Endodermal cell (in vitro differentiated cells): Measurements from ENCODE around the gene CASP9. TPM values are rescaled to one million over a fixed set of nuclear protein-coding genes. Genes with fewer than 3 reads are reported as not detected.

Source experiments
- DNase-seq: peaks from one replicate; pipeline ENCODE4 v3.0.0-alpha.2; 2017
- H3K27ac ChIP-seq: 2 replicates; pipeline ENCODE4 v1.5.1; 2013; ENCODE audit warnings: mild to moderate bottlenecking, low read depth, low read length, moderate library complexity
- H3K27me3 ChIP-seq: 2 replicates; pipeline ENCODE4 v1.6.1; 2013; ENCODE audit warnings: mild to moderate bottlenecking, low read length, moderate library complexity; ENCODE audit not compliant: insufficient read depth, control insufficient read depth, poor library complexity, severe bottlenecking
- H3K36me3 ChIP-seq: 2 replicates; pipeline ENCODE4 v1.7.0; 2013; ENCODE audit warnings: mild to moderate bottlenecking, low read length, moderate library complexity; ENCODE audit not compliant: control insufficient read depth, insufficient read depth
- H3K4me1 ChIP-seq: one replicate; pipeline ENCODE4 v1.7.0; 2013; ENCODE audit warnings: low read length; ENCODE audit not compliant: control insufficient read depth, insufficient read depth
- H3K4me3 ChIP-seq: 2 replicates; pipeline ENCODE4 v1.5.1; 2013; ENCODE audit warnings: mild to moderate bottlenecking, low read length, moderate library complexity
- H3K9ac ChIP-seq: 2 replicates; pipeline ENCODE4 v1.6.1; 2013; ENCODE audit warnings: mild to moderate bottlenecking, low read length, moderate library complexity; ENCODE audit not compliant: poor library complexity, severe bottlenecking; ENCODE audit errors: extremely low read depth
- H3K9me3 ChIP-seq: 2 replicates; pipeline ENCODE4 v1.6.1; 2013; ENCODE audit warnings: mild to moderate bottlenecking, low read length, moderate library complexity; ENCODE audit not compliant: control insufficient read depth
- H3K27ac Mint-ChIP-seq: 2 replicates; pipeline ENCODE4 v1.8.0; 2020; ENCODE audit warnings: mixed read lengths
- H3K27me3 Mint-ChIP-seq: 2 replicates; pipeline ENCODE4 v1.8.0; 2021; ENCODE audit warnings: mild to moderate bottlenecking, mixed read lengths; ENCODE audit not compliant: insufficient read depth
- H3K36me3 Mint-ChIP-seq: 2 replicates; pipeline ENCODE4 v1.8.0; 2020; ENCODE audit warnings: low read depth, mixed read lengths
- H3K4me1 Mint-ChIP-seq: 2 replicates; pipeline ENCODE4 v1.8.0; 2020; ENCODE audit warnings: mixed read lengths
- H3K4me3 Mint-ChIP-seq: 2 replicates; pipeline ENCODE4 v1.8.0; 2020; ENCODE audit warnings: mild to moderate bottlenecking, moderate library complexity, mixed read lengths
- H3K9me3 Mint-ChIP-seq: 2 replicates; pipeline ENCODE4 v1.8.0; 2020; ENCODE audit warnings: mild to moderate bottlenecking, mixed read lengths
- CTCF ChIP-seq: fragments of 200-600 bp; sonication (generic); conservative IDR thresholded peaks from 2 replicates; pipeline ENCODE4 v1.5.0; 2021; ENCODE audit warnings: antibody characterized with exemption, mild to moderate bottlenecking
- WGBS, 2 experiments: methylation state at CpG; one replicate each; pipeline versions ENCODE4 v1.1.5 to v1.1.7; 2013; ENCODE audit warnings: missing lambda C conversion rate in 2 of 2, mixed read lengths in 1 of 2; ENCODE audit not compliant: insufficient coverage in 1 of 2, insufficient read length in 1 of 2; 5-methylcytosine and 5-hydroxymethylcytosine counted together
- total RNA-seq, 2 donors: library from RNA; stranded (reverse); fragmentation: NEBNext Ultra II Directional in 1 of 2; extraction: Animal tissue kit (Norgen Biotek cat#: 25700) in 1 of 2; gene quantifications; 2 replicates in 1 of 2; 3 replicates in 1 of 2; pipeline ENCODE4 v1.2.1, GENCODE V29; 2021

Gene CASP9
- total RNA-seq, 2 donors from 2014 or later: 15.5 to 16.1 TPM

GRCh38 chr1:15570861-15571260 lies 46.8 kb upstream of the CASP9 start:
- Histone ChIP-seq H3K4me3 (no peak overlapping the region), H3K27me3 (no peaks in the 10 kb centered on the region), H3K27ac (no peak overlapping the region), H3K36me3 (peaks cover 68% of the 10 kb centered on the region), H3K4me1 (no peaks in the 10 kb centered on the region), H3K9me3 (no peaks in the 10 kb centered on the region), H3K9ac (no peak overlapping the region)
- Mint-ChIP-seq H3K36me3 (peaks cover 56% of the 10 kb centered on the region), H3K27ac (no peak overlapping the region), H3K4me3 (no peak overlapping the region), H3K27me3 (no peaks in the 10 kb centered on the region), H3K9me3 (no peaks in the 10 kb centered on the region), H3K4me1 (no peaks in the 10 kb centered on the region)
- 100% methylated on average over 1 of the region's 1 CpG for WGBS, 2 experiments
- no peak for DNase-seq
- no peak for TF ChIP-seq CTCF

- no peaks in the 10 kb centered on the region for H3K27me3 Mint-ChIP-seq
- H3K4me3 Mint-ChIP-seq: no peak overlapping the region
- no peak for DNase-seq
- Histone ChIP-seq H3K9me3 (no peaks in the 10 kb centered on the region), H3K9ac (no peak overlapping the region), H3K27me3 (no peaks in the 10 kb centered on the region), H3K4me3 (no peak overlapping the region), H3K27ac (no peak overlapping the region), H3K36me3 (peaks cover 78% of the 10 kb centered on the region), H3K4me1 (no peaks in the 10 kb centered on the region)
- H3K9me3 Mint-ChIP-seq: no peaks in the 10 kb centered on the region
- H3K36me3 Mint-ChIP-seq: peaks cover 62% of the 10 kb centered on the region
- no peak for TF ChIP-seq CTCF
- no peak overlapping the region for H3K27ac Mint-ChIP-seq
- WGBS, 2 experiments: 93 to 99% methylated on average over 14 to 18 of the region's 18 CpGs
- no peaks in the 10 kb centered on the region for H3K4me1 Mint-ChIP-seq
Measured at GRCh38 chr1:15568387-15569073, 44.5 kb upstream of the CASP9 start.

- WGBS, 2 experiments: 95 to 96% methylated on average over 12 of the region's 12 CpGs
- Mint-ChIP-seq H3K4me3 (no peak overlapping the region), H3K27me3 (no peaks in the 10 kb centered on the region), H3K9me3 (no peaks in the 10 kb centered on the region), H3K4me1 (peaks cover 2% of the 10 kb centered on the region), H3K27ac (no peak overlapping the region), H3K36me3 (peaks cover 44% of the 10 kb centered on the region)
- DNase-seq: no peak
- no peak overlapping the region for H3K9ac ChIP-seq
- peaks cover 58% of the 10 kb centered on the region for H3K36me3 ChIP-seq
- H3K9me3 ChIP-seq: no peaks in the 10 kb centered on the region
- no peaks in the 10 kb centered on the region for H3K4me1 ChIP-seq
- no peak overlapping the region for H3K27ac ChIP-seq
- no peak overlapping the region for H3K4me3 ChIP-seq
- TF ChIP-seq CTCF: no peak
- H3K27me3 ChIP-seq: no peaks in the 10 kb centered on the region
Measured at GRCh38 chr1:15559189-15559810, 35.3 kb upstream of the CASP9 start.
